Memory B cell (primary cell): ENCODE measurements around the gene CCL28.
"Not testable (repeated sequence)": the region's sequence is repeated elsewhere in the genome, so short reads cannot be mapped to it uniquely, and the experiment has no call there.

Experiments used
- ATAC-seq: fragments of 150-1000 bp; cut with Tn5 transposase; 2 replicates; pipeline ENCODE4 v1.10.0; 2021; ENCODE audit warnings: low read depth, mild to moderate bottlenecking, moderate library complexity
- DNase-seq, 2 donors: peaks; one replicate each; pipeline ENCODE4 v3.0.0; 2022; ENCODE audit warnings: low spot score in 2 of 2
- H3K27ac Mint-ChIP-seq: one replicate; pipeline ENCODE4 v1.8.0; 2022; ENCODE audit warnings: mild to moderate bottlenecking, moderate library complexity, mixed read lengths
- H3K27me3 Mint-ChIP-seq: one replicate; pipeline ENCODE4 v1.8.0; 2022; ENCODE audit warnings: mixed read lengths
- H3K36me3 Mint-ChIP-seq: one replicate; pipeline ENCODE4 v1.8.0; 2022; ENCODE audit warnings: mild to moderate bottlenecking, mixed read lengths
- H3K4me1 Mint-ChIP-seq: one replicate; pipeline ENCODE4 v1.8.0; 2022; ENCODE audit warnings: mixed read lengths
- H3K4me3 Mint-ChIP-seq: one replicate; pipeline ENCODE4 v1.8.0; 2022; ENCODE audit warnings: mild to moderate bottlenecking, moderate library complexity, mixed read lengths
- H3K9me3 Mint-ChIP-seq: one replicate; pipeline ENCODE4 v1.8.0; 2022; ENCODE audit warnings: mixed read lengths

Gene CCL28

DNA sequence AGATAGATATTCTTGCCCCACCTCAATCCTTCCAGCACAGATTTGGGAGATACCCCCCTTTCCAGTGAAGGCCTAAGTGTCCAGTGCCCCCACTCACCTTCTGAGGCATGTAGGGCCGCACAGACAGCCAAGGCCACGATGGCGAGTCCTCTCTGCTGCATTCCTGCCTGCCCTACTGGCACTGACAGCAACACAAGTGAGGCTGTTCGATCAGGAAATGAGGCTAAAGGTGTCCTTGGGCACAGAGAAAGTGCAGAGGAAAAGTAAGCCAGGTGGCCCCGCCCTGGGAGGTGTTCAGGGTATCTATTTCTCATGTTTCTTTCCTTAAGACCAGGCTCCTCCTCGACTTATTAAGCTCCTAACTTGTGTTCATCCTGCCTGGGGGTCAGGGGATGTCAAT is at the start of gene CCL28:
CCL28 (minus strand) TSS at position 236 of the 400 bp plus-strand sequence; CDS start at position 161, 75 bp downstream.
- Mint-ChIP-seq H3K27me3 (no peaks in the 10 kb centered on the region), H3K9me3 (no peaks in the 10 kb centered on the region), H3K4me1 (no peaks in the 10 kb centered on the region), H3K4me3 (no peak within 1 kb of the TSS), H3K36me3 (no peaks in the 10 kb centered on the region), H3K27ac (no peak within 1 kb of the TSS)
- ATAC-seq = no peak
- no peak for DNase-seq

GRCh38 chr5:43461066-43461465 is 48.9 kb upstream of the CCL28 start:
- peaks cover 27% of the 10 kb centered on the region for H3K36me3 Mint-ChIP-seq
- ATAC-seq = no peak
- DNase-seq = no peak
- peaks cover 2% of the 10 kb centered on the region for H3K9me3 Mint-ChIP-seq
- H3K4me1 Mint-ChIP-seq = peaks cover 9% of the 10 kb centered on the region
- no peaks in the 10 kb centered on the region for H3K27me3 Mint-ChIP-seq
- no peak overlapping the region for H3K27ac Mint-ChIP-seq
- H3K4me3 Mint-ChIP-seq = no peak overlapping the region

DNA sequence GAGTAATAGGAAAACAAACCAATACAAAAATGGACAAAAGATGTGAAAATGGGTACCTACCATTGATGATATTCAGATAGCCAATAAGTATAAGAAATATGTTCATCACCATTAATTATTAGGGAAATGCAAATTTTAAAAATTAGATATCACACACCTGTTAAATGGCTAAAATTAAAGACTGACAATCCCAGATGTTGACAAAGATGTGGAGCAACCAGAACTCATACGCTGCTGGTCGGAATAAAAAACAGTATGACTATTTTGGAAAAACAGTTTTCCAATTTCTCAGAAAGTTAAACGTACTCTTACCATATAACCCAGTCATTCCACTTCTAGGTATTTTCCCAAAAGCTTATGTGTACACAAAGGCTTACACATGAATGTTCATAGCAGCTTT is 44.4 kb upstream of the CCL28 start:
- Mint-ChIP-seq H3K36me3 (peaks cover 33% of the 10 kb centered on the region), H3K4me3 (no peak overlapping the region)

DNA sequence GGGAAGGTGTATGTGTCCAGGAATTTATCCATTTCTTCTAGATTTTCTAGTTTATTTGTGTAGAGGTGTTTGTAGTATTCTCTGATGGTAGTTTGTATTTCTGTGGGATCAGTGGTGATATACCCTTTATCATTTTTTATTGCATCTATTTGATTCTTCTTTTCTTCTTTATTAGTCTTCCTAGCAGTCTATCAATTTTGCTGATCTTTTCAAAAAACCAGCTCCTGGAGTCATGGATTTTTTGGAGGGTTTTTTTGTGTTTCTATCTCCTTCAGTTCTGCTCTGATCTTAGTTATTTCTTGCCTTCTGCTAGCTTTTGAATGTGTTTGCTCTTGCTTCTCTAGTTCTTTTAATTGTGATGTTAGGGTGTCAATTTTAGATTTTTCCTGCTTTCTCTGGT is 29.4 kb upstream of the CCL28 start:
- not testable (repeated sequence) for H3K27me3 Mint-ChIP-seq, H3K4me1 Mint-ChIP-seq, H3K4me3 Mint-ChIP-seq, ATAC-seq, DNase-seq, H3K27ac Mint-ChIP-seq
- Mint-ChIP-seq H3K36me3 (peaks cover 15% of the 10 kb centered on the region), H3K9me3 (peaks cover 29% of the 10 kb centered on the region)

More for the DNA sequence above, 44.4 kb upstream of the CCL28 start:
- H3K27ac Mint-ChIP-seq = no peak overlapping the region
- ATAC-seq = no peak
- H3K4me1 Mint-ChIP-seq = peaks cover 6% of the 10 kb centered on the region
- H3K27me3 Mint-ChIP-seq = no peaks in the 10 kb centered on the region
- DNase-seq = no peak
- peaks cover 2% of the 10 kb centered on the region for H3K9me3 Mint-ChIP-seq

DNA sequence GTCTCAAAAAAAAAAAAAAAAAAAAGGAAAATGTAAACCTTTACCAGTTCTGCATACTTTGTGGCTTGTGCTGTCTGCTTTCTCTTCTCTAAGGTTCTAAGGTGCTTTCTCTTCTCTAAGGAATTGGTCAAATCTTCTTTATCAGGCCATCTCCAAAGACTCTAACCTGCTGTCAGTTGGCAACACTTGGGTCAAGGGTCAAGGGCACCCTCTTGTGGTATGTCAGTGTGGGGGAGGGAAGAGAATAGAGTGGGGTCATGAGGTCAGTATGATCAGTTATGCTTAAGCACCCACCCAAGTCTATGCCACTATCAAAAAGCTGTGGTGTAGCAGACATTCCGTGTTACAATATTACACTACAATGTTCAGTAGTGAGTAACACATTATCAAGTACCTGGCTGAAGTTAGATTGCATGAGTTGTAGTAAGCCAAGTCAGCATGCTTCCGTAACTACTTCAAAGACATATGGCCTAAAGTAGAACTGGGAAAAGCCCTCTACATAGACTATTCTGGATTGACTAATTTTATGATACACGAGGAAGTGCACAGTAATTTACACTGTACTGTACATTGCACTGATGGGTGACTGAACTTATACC is 25.0 kb upstream of the CCL28 start:
- H3K36me3 Mint-ChIP-seq = peaks cover 3% of the 10 kb centered on the region
- H3K9me3 Mint-ChIP-seq = peaks cover 21% of the 10 kb centered on the region
- ATAC-seq (no peak), DNase-seq (no peak)
- peaks cover 7% of the 10 kb centered on the region for H3K4me1 Mint-ChIP-seq
- no peak overlapping the region for H3K27ac Mint-ChIP-seq
- H3K4me3 Mint-ChIP-seq = no peak overlapping the region
- no peaks in the 10 kb centered on the region for H3K27me3 Mint-ChIP-seq

DNA sequence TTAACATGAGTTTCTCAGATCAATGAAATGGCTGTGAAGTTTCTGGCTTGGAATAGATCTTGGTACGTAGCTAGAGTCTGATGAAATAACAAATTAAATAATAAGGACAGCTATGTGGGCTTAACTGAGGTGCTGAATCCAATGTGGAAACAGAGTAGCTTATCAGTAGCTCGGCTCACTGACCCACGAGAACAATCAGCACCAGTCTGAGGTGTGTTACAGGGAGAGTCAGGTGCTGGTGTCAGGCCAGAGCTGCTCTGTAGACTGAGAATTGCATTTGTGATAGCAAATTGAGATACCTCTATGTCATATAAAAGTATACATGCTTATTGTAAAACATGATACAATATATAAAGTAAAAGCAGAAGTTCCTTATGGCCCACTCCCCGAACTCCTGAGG is 21.2 kb upstream of the CCL28 start:
- no peak for DNase-seq
- Mint-ChIP-seq H3K27me3 (no peaks in the 10 kb centered on the region), H3K36me3 (peaks cover 2% of the 10 kb centered on the region), H3K4me3 (no peak overlapping the region), H3K27ac (no peak overlapping the region), H3K9me3 (peaks cover 9% of the 10 kb centered on the region), H3K4me1 (no peaks in the 10 kb centered on the region)
- no peak for ATAC-seq

DNA sequence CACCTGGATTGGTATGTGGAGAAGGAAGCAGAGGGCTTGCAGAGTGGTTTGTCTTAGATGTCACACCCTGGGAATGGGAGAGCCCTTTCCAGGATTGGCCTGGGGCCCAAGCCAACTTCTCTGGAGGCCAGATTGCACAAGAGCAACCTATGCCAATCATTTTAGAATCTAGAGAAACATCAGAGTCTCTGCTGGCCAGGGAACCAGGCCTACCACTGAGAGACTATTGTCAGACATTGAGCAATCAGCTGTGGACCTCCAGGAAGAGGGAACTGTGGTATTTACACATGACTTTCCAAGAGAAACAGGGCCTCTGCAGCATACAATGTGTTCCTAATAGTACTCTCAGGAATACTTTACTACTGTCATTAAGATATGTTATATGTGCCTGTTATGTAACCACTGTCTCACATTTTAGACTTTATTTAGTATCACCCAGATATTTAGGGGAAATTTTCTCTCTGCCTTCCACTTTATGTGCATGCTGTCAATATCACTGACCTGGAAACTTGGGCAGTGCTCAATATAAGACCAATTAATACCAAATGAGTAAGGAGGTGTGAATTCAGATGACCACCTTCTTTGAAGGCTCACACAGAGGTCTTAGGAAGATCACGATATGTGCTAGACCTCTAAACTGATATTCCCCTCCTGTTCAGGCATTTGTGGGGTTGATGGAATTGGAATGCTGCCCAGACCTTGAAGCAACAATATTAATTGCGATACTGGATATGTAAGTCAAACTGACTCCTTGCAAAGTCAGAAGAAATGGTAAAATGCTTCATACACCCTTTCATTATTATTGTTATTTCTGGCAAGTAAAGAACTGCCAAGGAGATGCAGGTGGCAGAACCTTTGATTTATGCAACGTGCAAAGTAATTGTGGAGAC is 20.5 kb upstream of the CCL28 start:
- Mint-ChIP-seq H3K36me3 (peaks cover 2% of the 10 kb centered on the region), H3K4me1 (no peaks in the 10 kb centered on the region), H3K9me3 (peaks cover 4% of the 10 kb centered on the region), H3K27me3 (no peaks in the 10 kb centered on the region), H3K4me3 (no peak overlapping the region), H3K27ac (no peak overlapping the region)
- ATAC-seq (no peak), DNase-seq (no peak)

GRCh38 chr5:43429706-43430105 is 17.5 kb upstream of the CCL28 start:
- no peak for DNase-seq
- ATAC-seq = no peak
- Mint-ChIP-seq H3K9me3 (no peaks in the 10 kb centered on the region), H3K4me1 (no peaks in the 10 kb centered on the region), H3K36me3 (no peaks in the 10 kb centered on the region), H3K27me3 (peaks cover 1% of the 10 kb centered on the region), H3K27ac (no peak overlapping the region), H3K4me3 (no peak overlapping the region)

- H3K27ac Mint-ChIP-seq = no peak overlapping the region
- no peaks in the 10 kb centered on the region for H3K9me3 Mint-ChIP-seq
- H3K4me3 Mint-ChIP-seq = no peak overlapping the region
- peaks cover 1% of the 10 kb centered on the region for H3K27me3 Mint-ChIP-seq
- H3K36me3 Mint-ChIP-seq = no peaks in the 10 kb centered on the region
- no peak for DNase-seq
- no peaks in the 10 kb centered on the region for H3K4me1 Mint-ChIP-seq
- ATAC-seq = no peak
Measured at GRCh38 chr5:43429016-43429415, 16.8 kb upstream of the CCL28 start.

DNA sequence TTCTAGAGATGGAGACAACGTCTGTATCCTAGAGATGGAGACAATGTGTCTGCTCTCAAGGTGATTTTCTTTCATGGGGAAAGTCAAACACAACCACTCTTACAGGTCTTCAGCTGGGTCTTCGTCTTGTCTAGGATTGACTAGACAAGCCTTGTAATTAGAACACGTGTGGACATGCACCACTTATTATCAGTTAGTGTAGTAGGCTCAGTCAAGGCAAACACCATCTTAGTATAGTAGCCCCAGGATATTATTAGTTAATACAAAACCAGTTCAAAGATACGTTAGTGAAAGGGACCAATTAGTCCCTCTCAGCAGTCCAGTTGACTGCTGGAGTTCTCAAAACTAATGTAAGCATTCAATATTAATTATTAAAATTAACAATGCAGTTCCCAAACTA is 15.1 kb upstream of the CCL28 start:
- Mint-ChIP-seq H3K4me3 (no peak overlapping the region), H3K27me3 (peaks cover 5% of the 10 kb centered on the region), H3K27ac (no peak overlapping the region), H3K36me3 (no peaks in the 10 kb centered on the region), H3K4me1 (no peaks in the 10 kb centered on the region), H3K9me3 (no peaks in the 10 kb centered on the region)
- ATAC-seq (no peak), DNase-seq (no peak)

DNA sequence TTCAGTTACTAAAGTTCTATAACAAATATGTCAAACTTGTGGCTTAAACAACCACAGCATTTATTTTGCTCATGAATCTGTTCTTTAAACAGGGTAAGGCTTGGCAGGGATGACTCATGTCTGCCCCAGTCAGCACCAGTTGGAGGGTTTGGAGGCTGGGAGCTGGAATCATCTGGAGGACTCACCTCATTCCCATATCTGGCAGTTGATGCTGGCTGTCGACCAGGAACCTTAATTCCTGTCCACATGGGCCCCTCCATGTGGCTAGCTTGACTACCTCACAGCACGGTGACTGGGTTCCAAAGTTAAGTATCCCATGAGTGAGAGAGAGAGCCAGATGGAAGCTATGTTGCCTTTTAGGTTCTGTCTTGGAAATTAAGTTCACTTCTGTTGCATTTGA is 13.8 kb upstream of the CCL28 start:
- H3K27me3 Mint-ChIP-seq = peaks cover 6% of the 10 kb centered on the region
- DNase-seq = no peak
- H3K36me3 Mint-ChIP-seq = no peaks in the 10 kb centered on the region
- ATAC-seq = no peak
- no peak overlapping the region for H3K4me3 Mint-ChIP-seq
- no peak overlapping the region for H3K27ac Mint-ChIP-seq
- H3K4me1 Mint-ChIP-seq = no peaks in the 10 kb centered on the region
- H3K9me3 Mint-ChIP-seq = no peaks in the 10 kb centered on the region

GRCh38 chr5:43423086-43423485 is 10.9 kb upstream of the CCL28 start:
- ATAC-seq, H3K4me3 Mint-ChIP-seq, H3K4me1 Mint-ChIP-seq, H3K27me3 Mint-ChIP-seq, DNase-seq, H3K9me3 Mint-ChIP-seq, H3K36me3 Mint-ChIP-seq, H3K27ac Mint-ChIP-seq: not testable (repeated sequence)

GRCh38 chr5:43422143-43422542 is 10.0 kb upstream of the CCL28 start:
- no peak for DNase-seq
- Mint-ChIP-seq H3K36me3 (no peaks in the 10 kb centered on the region), H3K27ac (no peak overlapping the region), H3K9me3 (no peaks in the 10 kb centered on the region), H3K4me3 (no peak overlapping the region), H3K27me3 (peaks cover 5% of the 10 kb centered on the region), H3K4me1 (no peaks in the 10 kb centered on the region)
- ATAC-seq = no peak

- ATAC-seq = no peak
- peaks cover 5% of the 10 kb centered on the region for H3K27me3 Mint-ChIP-seq
Measured at GRCh38 chr5:43421450-43422133, 9.4 kb upstream of the CCL28 start.

More at GRCh38 chr5:43421450-43422133, 9.4 kb upstream of the CCL28 start:
- Mint-ChIP-seq H3K36me3 (no peaks in the 10 kb centered on the region), H3K4me3 (no peak overlapping the region), H3K27ac (no peak overlapping the region), H3K4me1 (no peaks in the 10 kb centered on the region), H3K9me3 (no peaks in the 10 kb centered on the region)
- no peak for DNase-seq
